HCT116 (cell line): ENCODE data around the gene ADAMTS6. TPM values are rescaled to one million over a fixed set of nuclear protein-coding genes. Genes with fewer than 3 reads are reported as not detected.

Source experiments
- ATAC-seq: fragments of 200-7000 bp; cut with Tn5 transposase; 2 replicates; pipeline ENCODE4 v1.9.1; 2020; ENCODE audit warnings: mild to moderate bottlenecking, moderate library complexity
- BruUV-seq: library from RNA; stranded (reverse); fragments of 400-500 nt; replicated peaks from 2 replicates; lab custom pipeline; 2021; lab: Mats Ljungman, UMichigan
- CTCF ChIA-PET: fragments of 300-600 bp; sonication (Branson Sonifier 250); formaldehyde crosslinking; loops from one replicate; lab custom pipeline; 2021; ENCODE audit warnings: antibody characterized with exemption; lab: Charles Lee
- POLR2A ChIA-PET: fragments of 300-600, 350-600 bp; sonication (Branson Sonifier 250); formaldehyde crosslinking; loops from one replicate; lab custom pipeline; 2021; ENCODE audit warnings: antibody characterized with exemption; lab: Charles Lee
- RAD21 ChIA-PET, 2 experiments: fragments of 300-600 bp; sonication (Branson Sonifier 250); formaldehyde crosslinking; loops; one replicate each; lab custom pipeline; 2023; ENCODE audit warnings: low total read pairs in 2 of 2; ENCODE audit not compliant: uncharacterized antibody in 2 of 2, unreplicated experiment in 2 of 2, low non-redundant PET in 1 of 2; lab: Charles Lee
- DNase-seq: peaks from one replicate; pipeline ENCODE4 v3.0.0-alpha.2; 2010; ENCODE audit warnings: low read depth, low spot score
- H2AFZ ChIP-seq: fragments of 200-600 bp; shearing (Covaris generic), sonication (generic); 2 replicates; pipeline ENCODE4 v1.6.1; 2017; ENCODE audit warnings: low read depth, mixed run types, mixed read lengths, antibody characterized with exemption, low read length; ENCODE audit not compliant: poor library complexity, severe bottlenecking
- H3K27ac ChIP-seq: 2 replicates; pipeline ENCODE4 v1.5.1; 2012; ENCODE audit warnings: low read depth, low read length
- H3K27me3 ChIP-seq: fragments of 200-600 bp; sonication (generic); 2 replicates; pipeline ENCODE4 v1.6.1; 2016; ENCODE audit warnings: mixed run types, low read length, mixed read lengths; ENCODE audit not compliant: insufficient read depth
- H3K36me3 ChIP-seq, 2 experiments: fragments of 200-500 bp in 1 of 2; fragments of 200-600 bp in 1 of 2; sonication (Bioruptor generic) in 1 of 2; sonication (generic) in 1 of 2; 2 replicates each; pipeline versions ENCODE4 v1.5.1 to v1.6.1; 2014 to 2016; ENCODE audit warnings: low read length in 2 of 2, inconsistent platforms in 1 of 2, mixed read lengths in 1 of 2, mixed run types in 1 of 2; ENCODE audit not compliant: insufficient read depth in 2 of 2, control insufficient read depth in 1 of 2
- H3K4me1 ChIP-seq, 2 experiments: fragments of 200-600 bp in 1 of 2; sonication (generic) in 1 of 2; 2 replicates each; pipeline versions ENCODE4 v1.5.1 to v1.6.1; 2012 to 2017; ENCODE audit warnings: low read length in 2 of 2, inconsistent platforms in 1 of 2, mild to moderate bottlenecking in 1 of 2, mixed read lengths in 1 of 2, mixed run types in 1 of 2, moderate library complexity in 1 of 2; ENCODE audit not compliant: insufficient read depth in 2 of 2, control insufficient read depth in 1 of 2
- H3K4me2 ChIP-seq: fragments of 200-600 bp; sonication (generic); 2 replicates; pipeline ENCODE4 v1.6.1; 2017; ENCODE audit warnings: mixed run types, low read length, mixed read lengths
- H3K4me3 ChIP-seq, 2 experiments: fragments of 200-600 bp in 1 of 2; sonication (generic) in 1 of 2; replicated peaks in 1 of 2; 2 replicates each; pipeline ENCODE4 v1.5.1; 2011 to 2016; ENCODE audit warnings: low read length in 2 of 2, control low read depth in 1 of 2, low read depth in 1 of 2, mild to moderate bottlenecking in 1 of 2, mixed read lengths in 1 of 2, mixed run types in 1 of 2
- H3K79me2 ChIP-seq: fragments of 200-600 bp; sonication (generic); 2 replicates; pipeline ENCODE4 v1.6.1; 2017; ENCODE audit warnings: mild to moderate bottlenecking, mixed run types, low read length, moderate library complexity, mixed read lengths; ENCODE audit not compliant: insufficient read depth
- H3K9ac ChIP-seq: fragments of 200-600 bp; sonication (generic); 2 replicates; pipeline ENCODE4 v1.6.1; 2016; ENCODE audit warnings: low read length, mixed read lengths
- H3K9me2 ChIP-seq: fragments of 200-600 bp; sonication (generic), shearing (Covaris generic); 2 replicates; pipeline ENCODE4 v1.6.1; 2017; ENCODE audit warnings: mixed run types, mild to moderate bottlenecking, moderate library complexity; ENCODE audit not compliant: insufficient read depth
- H3K9me3 ChIP-seq, 2 experiments: fragments of 200-500 bp in 1 of 2; fragments of 200-600 bp in 1 of 2; sonication (Bioruptor generic) in 1 of 2; sonication (generic) in 1 of 2; 2 replicates each; pipeline ENCODE4 v1.6.1; 2014 to 2017; ENCODE audit warnings: low read length in 2 of 2, mixed read lengths in 2 of 2, inconsistent platforms in 1 of 2, low read depth in 1 of 2, mild to moderate bottlenecking in 1 of 2, mixed run types in 1 of 2, moderate library complexity in 1 of 2; ENCODE audit not compliant: control insufficient read depth in 1 of 2, insufficient read depth in 1 of 2
- H4K20me1 ChIP-seq: fragments of 200-600 bp; sonication (generic), shearing (Covaris generic); 2 replicates; pipeline ENCODE4 v1.6.1; 2017; ENCODE audit warnings: mixed run types, mild to moderate bottlenecking, moderate library complexity; ENCODE audit not compliant: insufficient read depth
- CBX3 ChIP-seq: IDR thresholded peaks from 2 replicates; pipeline ENCODE4 v1.6.1; 2012; ENCODE audit warnings: low read depth
- CEBPB ChIP-seq: IDR thresholded peaks from 2 replicates; pipeline ENCODE4 v1.6.1; 2012; ENCODE audit warnings: low read depth
- CTCF ChIP-seq, 3 experiments: fragments of 200-600 bp in 1 of 3; sonication (generic) in 1 of 3; IDR thresholded peaks in 2 of 3; conservative IDR thresholded peaks in 1 of 3; 2 replicates each; pipeline ENCODE4 v1.5.1; 2012 to 2017; ENCODE audit warnings: low read depth in 2 of 3, low read length in 2 of 3, antibody characterized with exemption in 1 of 3, borderline replicate concordance in 1 of 3, control low read depth in 1 of 3, mild to moderate bottlenecking in 1 of 3, mixed read lengths in 1 of 3, mixed run types in 1 of 3, moderate library complexity in 1 of 3; ENCODE audit not compliant: insufficient read depth in 1 of 3
- ELF1 ChIP-seq: IDR thresholded peaks from 2 replicates; pipeline ENCODE4 v1.6.1; 2012; ENCODE audit warnings: low read depth, borderline replicate concordance
- EZH2 ChIP-seq: fragments of 200-600 bp; sonication (generic); IDR thresholded peaks from 2 replicates; pipeline ENCODE4 v1.6.1; 2017; ENCODE audit warnings: antibody characterized with exemption, mixed run types
- EZH2phosphoT487 ChIP-seq: fragments of 200-600 bp; IDR thresholded peaks from 2 replicates; pipeline ENCODE4 v1.6.1; 2018; ENCODE audit warnings: antibody characterized with exemption, borderline replicate concordance
- FOSL1 ChIP-seq: IDR thresholded peaks from 2 replicates; pipeline ENCODE4 v1.6.1; 2012; ENCODE audit warnings: low read depth
- JUND ChIP-seq: IDR thresholded peaks from 2 replicates; pipeline ENCODE4 v1.6.1; 2012
- POLR2AphosphoS5 ChIP-seq: IDR thresholded peaks from 2 replicates; pipeline ENCODE4 v1.6.1; 2011; ENCODE audit warnings: mild to moderate bottlenecking, low read depth, low read length, moderate library complexity
- RAD21 ChIP-seq: IDR thresholded peaks from 2 replicates; pipeline ENCODE4 v1.6.1; 2012; ENCODE audit warnings: low read depth, mild to moderate bottlenecking
- SIN3A ChIP-seq: IDR thresholded peaks from 2 replicates; pipeline ENCODE4 v1.6.1; 2012; ENCODE audit warnings: low read depth
- SP1 ChIP-seq: IDR thresholded peaks from 2 replicates; pipeline ENCODE4 v1.6.1; 2012; ENCODE audit warnings: low read depth
- TCF7L2 ChIP-seq: IDR thresholded peaks from 2 replicates; pipeline ENCODE4 v1.7.0; 2011; ENCODE audit warnings: borderline replicate concordance, inconsistent platforms; ENCODE audit not compliant: insufficient read depth, insufficient read length; ENCODE audit errors: extremely low read depth
- ZNF274 ChIP-seq: fragments of 200-500 bp; sonication (Bioruptor generic); IDR thresholded peaks from 2 replicates; pipeline ENCODE4 v1.6.1; 2014; ENCODE audit warnings: mild to moderate bottlenecking, low read depth, low read length, inconsistent platforms
- intact Hi-C: fragments of 100-400 bp; cut with micrococcal nuclease; formaldehyde crosslinking; loops from 2 replicates; pipeline ENCODE4 v1.10.0; 2022
- total RNA-seq: library from RNA; stranded (reverse); gene quantifications from one replicate; pipeline ENCODE4 v1.2.1, GENCODE V29; 2021; ENCODE audit not compliant: unreplicated experiment
- TF ChIP-seq, protein P1 (sequence below): IDR thresholded peaks from 2 replicates; pipeline ENCODE4 v1.6.1; 2012
- TF ChIP-seq, protein P2 (sequence below): IDR thresholded peaks from 2 replicates; pipeline ENCODE4 v1.6.1; 2011; ENCODE audit warnings: mild to moderate bottlenecking, low read length, moderate library complexity; ENCODE audit not compliant: insufficient replicate concordance; ENCODE audit errors: extremely low read depth

The ADAMTS6 gene
- total RNA-seq, 1 experiment from 2014 or later = 0.93 TPM

- TF ChIP-seq EZH2phosphoT487 (no peak), RAD21 (no peak), CTCF (IDR thresholded peaks at IDR 0.05 in 2 of 3, conservative IDR thresholded peaks at IDR 0.05 in 1 of 3; ENCODE audit: borderline replicate concordance in 1 of 3, insufficient read depth in 1 of 3, low read depth in 2 of 3, low read length in 2 of 3) (no peak), ELF1 (no peak), SP1 (no peak), TCF7L2 (no peak), FOSL1 (no peak), EZH2 (no peak), CBX3 (no peak), POLR2AphosphoS5 (no peak), JUND (no peak), ZNF274 (no peak), CEBPB (no peak), SIN3A (no peak)
- TF ChIP-seq, protein P1, sequence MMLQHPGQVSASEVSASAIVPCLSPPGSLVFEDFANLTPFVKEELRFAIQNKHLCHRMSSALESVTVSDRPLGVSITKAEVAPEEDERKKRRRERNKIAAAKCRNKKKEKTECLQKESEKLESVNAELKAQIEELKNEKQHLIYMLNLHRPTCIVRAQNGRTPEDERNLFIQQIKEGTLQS = no peak
- TF ChIP-seq, protein P2, sequence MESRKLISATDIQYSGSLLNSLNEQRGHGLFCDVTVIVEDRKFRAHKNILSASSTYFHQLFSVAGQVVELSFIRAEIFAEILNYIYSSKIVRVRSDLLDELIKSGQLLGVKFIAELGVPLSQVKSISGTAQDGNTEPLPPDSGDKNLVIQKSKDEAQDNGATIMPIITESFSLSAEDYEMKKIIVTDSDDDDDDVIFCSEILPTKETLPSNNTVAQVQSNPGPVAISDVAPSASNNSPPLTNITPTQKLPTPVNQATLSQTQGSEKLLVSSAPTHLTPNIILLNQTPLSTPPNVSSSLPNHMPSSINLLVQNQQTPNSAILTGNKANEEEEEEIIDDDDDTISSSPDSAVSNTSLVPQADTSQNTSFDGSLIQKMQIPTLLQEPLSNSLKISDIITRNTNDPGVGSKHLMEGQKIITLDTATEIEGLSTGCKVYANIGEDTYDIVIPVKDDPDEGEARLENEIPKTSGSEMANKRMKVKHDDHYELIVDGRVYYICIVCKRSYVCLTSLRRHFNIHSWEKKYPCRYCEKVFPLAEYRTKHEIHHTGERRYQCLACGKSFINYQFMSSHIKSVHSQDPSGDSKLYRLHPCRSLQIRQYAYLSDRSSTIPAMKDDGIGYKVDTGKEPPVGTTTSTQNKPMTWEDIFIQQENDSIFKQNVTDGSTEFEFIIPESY = no peak
- DNase-seq (no peak), ATAC-seq (no peak)
- Histone ChIP-seq H3K36me3 (no peaks in the 10 kb centered on the region), H3K79me2 (no peaks in the 10 kb centered on the region), H3K4me2 (no peak overlapping the region), H2AFZ (no peak overlapping the region), H3K9me2 (no peaks in the 10 kb centered on the region), H3K9ac (no peak overlapping the region), H3K27me3 (no peaks in the 10 kb centered on the region), H3K9me3 (no peaks in the 10 kb centered on the region), H3K4me3 (no peak overlapping the region), H3K4me1 (peaks cover 11 to 21% of the 10 kb centered on the region in 2 experiments; a peak in 3 of 4 replicates), H3K27ac (no peak overlapping the region), H4K20me1 (no peaks in the 10 kb centered on the region)
- RAD21 ChIA-PET = no interaction called here
- no TSS peak for BruUV-seq
- CTCF ChIA-PET = interaction anchor here (3.1 kb wide), 1 partner anchor 526 kb away, joined by 27 read pairs; no protein-coding TSS in a partner anchor
- intact Hi-C loops = loop anchor here (10.0 kb wide), 1 partner anchor 411 kb away; no protein-coding TSS in a partner anchor
- POLR2A ChIA-PET = no interaction called here
Measured at GRCh38 chr5:65485405-65485804, 3.7 kb upstream of the ADAMTS6 start.
